AG04449 (cell line): ENCODE measurements around the gene LRRC25.

Experiments
- CTCF ChIA-PET: fragments of 350-600 bp; formaldehyde crosslinking; extraction: SDS; loops from one replicate; lab custom pipeline; 2021; ENCODE audit warnings: antibody characterized with exemption; lab: Yijun Ruan, JAX
- POLR2A ChIA-PET: fragments of 400-600, 350-600 bp; formaldehyde crosslinking; extraction: SDS; loops from one replicate; lab custom pipeline; 2020; ENCODE audit warnings: antibody characterized with exemption, inconsistent platforms; lab: Yijun Ruan, JAX
- DNase-seq: peaks from one replicate; pipeline ENCODE4 v3.0.0-alpha.2; 2010; ENCODE audit warnings: low read depth, low spot score
- H3K4me3 ChIP-seq: 2 replicates; pipeline ENCODE4 v1.5.1; 2011; ENCODE audit warnings: low read depth, mild to moderate bottlenecking, control low read depth, low read length
- TF ChIP-seq, protein P1 (sequence below): IDR thresholded peaks from one replicate; pipeline ENCODE4 v1.5.1; 2011; ENCODE audit warnings: mild to moderate bottlenecking, moderate library complexity, low read length, control low read depth, inconsistent platforms; ENCODE audit not compliant: insufficient read depth; ENCODE audit errors: missing control alignments

The LRRC25 gene

DNA sequence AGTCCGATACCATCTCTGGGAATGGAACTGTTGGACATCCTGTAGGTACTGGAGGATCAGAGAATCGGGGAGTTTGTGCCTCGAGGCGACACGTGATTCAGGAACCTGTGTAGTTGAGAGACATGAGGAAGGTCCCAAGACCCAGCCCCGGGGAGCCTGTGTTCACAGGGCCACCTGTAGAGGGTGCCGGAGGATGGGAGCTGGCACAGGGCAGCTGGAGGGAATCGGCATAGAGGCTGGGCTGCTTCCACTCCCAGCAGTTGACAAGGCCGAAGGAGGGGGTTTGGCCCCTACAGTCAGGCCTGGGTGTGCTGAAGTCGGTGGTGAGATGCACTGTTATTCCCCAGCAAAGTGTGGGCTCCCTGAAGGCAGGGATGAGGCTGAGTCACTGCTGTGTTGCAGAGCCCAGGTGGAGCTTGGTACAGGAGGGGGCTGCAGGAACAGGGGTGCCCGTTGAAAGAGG, 43.0 kb upstream of the LRRC25 start:
- CTCF ChIA-PET: interaction anchor here (0.8 to 2.8 kb wide), 4 partner anchors 10 to 90 kb away, joined by 3 to 27 read pairs (median 4); no protein-coding TSS in a partner anchor
- no peak for DNase-seq
- H3K4me3 ChIP-seq: no peak overlapping the region
- TF ChIP-seq, protein P1, sequence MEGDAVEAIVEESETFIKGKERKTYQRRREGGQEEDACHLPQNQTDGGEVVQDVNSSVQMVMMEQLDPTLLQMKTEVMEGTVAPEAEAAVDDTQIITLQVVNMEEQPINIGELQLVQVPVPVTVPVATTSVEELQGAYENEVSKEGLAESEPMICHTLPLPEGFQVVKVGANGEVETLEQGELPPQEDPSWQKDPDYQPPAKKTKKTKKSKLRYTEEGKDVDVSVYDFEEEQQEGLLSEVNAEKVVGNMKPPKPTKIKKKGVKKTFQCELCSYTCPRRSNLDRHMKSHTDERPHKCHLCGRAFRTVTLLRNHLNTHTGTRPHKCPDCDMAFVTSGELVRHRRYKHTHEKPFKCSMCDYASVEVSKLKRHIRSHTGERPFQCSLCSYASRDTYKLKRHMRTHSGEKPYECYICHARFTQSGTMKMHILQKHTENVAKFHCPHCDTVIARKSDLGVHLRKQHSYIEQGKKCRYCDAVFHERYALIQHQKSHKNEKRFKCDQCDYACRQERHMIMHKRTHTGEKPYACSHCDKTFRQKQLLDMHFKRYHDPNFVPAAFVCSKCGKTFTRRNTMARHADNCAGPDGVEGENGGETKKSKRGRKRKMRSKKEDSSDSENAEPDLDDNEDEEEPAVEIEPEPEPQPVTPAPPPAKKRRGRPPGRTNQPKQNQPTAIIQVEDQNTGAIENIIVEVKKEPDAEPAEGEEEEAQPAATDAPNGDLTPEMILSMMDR: peak; percentile 9
- POLR2A ChIA-PET: no interaction called here

DNA sequence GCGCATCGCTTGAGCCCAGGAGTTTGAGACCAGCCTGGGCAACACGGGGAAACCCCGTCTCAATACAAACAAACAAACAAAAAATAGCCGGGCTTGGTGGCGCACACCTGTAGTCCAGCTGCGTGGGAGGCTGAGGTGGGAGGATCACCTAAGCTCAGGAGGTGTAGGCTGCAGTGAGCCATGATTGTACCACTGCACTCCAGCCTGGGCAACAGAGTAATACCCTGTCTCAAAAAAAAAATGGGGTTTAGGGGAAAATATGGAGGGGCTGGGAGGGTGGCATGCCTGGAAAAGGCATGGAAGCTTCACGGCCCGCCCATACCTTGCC, 42.5 kb upstream of the LRRC25 start:
- CTCF ChIA-PET: interaction anchor here (0.8 to 2.8 kb wide), 3 partner anchors 11 to 14 kb away, joined by 3 to 27 read pairs (median 4); no protein-coding TSS in a partner anchor
- TF ChIP-seq, protein P1: no peak
- no peak for DNase-seq
- POLR2A ChIA-PET: no interaction called here
- H3K4me3 ChIP-seq: no peak overlapping the region

DNA sequence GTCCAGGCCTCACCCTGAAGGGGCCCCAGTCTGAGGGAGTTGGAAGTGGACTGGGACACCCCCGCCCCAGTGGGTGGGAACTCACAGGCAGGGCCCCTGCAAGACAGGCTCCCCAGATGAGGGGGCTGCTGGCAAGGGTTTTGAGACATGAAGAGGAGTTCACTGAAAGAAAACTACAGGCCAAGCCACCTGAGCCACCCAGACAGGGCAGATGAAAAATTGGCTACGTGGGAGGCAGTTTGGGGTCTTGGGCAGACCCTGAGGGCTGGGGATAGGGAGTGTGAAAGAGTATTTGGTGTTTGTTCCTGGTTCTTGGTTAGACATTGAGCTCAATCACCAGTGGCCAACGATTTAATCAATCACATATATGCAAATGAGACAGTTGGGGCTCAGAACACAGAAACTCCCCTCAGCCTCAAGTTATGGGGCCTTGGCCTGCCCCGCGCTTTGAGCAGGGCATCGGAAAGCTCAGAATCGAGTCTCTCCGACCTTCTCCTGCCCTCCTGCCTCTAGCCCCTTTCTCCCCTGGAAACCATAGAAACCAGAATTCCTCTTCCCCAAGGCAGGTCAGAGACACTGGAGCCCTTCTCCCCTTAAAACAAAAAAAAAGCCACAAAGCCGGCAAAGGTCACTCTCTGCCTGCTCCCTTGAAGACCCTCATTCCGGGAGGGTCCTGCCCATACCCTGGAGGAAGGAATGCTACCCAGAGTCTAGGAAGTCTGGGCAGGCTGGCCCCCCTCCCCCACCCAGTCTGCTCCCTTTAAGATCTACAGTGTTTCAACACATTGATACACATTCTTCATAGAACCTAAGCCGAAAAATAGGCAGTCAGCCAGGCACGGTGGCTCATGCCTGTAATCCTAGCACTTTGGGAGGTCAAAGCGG, 41.8 kb upstream of the LRRC25 start:
- POLR2A ChIA-PET: interaction anchor here (0.7 kb wide), 1 partner anchor 8 kb away, joined by 3 read pairs; no protein-coding TSS in a partner anchor
- CTCF ChIA-PET: interaction anchor here (0.8 to 2.8 kb wide), 5 partner anchors 12 to 155 kb away, joined by 3 to 27 read pairs (median 3); no protein-coding TSS in a partner anchor
- DNase-seq: no peak

DNA sequence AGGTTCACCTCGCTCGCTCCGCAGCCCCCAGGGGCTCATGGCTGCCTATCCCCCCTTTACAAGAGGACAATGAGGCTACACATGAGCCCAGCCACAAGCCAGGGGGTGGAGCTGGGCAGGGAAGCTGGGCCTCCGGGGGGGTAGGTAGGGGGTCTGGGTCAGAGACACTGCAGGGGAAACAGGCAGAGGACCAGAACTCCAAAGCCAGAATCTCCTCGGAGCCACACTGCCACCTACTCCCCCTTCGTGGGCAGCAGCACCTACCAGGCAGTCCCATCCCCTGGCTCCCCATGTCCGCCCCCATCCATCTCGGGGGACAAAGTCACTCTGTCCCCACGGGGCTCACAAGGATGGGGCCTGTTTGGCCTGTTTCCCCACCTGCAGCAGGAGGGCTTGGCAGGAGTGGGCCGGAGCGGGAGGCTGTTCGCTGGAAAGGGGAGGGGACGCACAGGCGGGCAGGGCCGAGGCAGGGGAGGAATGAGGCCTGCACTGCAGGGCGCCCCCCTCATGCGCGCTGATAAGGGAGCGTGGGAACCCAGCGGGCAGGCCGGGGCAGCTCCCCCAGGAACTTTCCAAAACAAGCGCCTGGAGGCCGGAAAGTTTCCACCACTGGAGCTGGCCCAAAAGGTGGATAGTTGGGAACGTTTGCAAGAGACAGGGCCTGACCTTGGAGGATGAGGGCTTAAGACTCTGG, 41.1 kb upstream of the LRRC25 start:
- H3K4me3 ChIP-seq: peak overlapping the region; percentile 68
- POLR2A ChIA-PET: interaction anchor here (0.7 kb wide), 1 partner anchor 9 kb away, joined by 3 read pairs; no protein-coding TSS in a partner anchor
- CTCF ChIA-PET: interaction anchor here (0.9 to 2.8 kb wide), 4 partner anchors 12 to 156 kb away, joined by 3 to 27 read pairs (median 4); no protein-coding TSS in a partner anchor
- DNase-seq: no peak
- TF ChIP-seq, protein P1: no peak

More for the DNA sequence above, 41.8 kb upstream of the LRRC25 start:
- no peak overlapping the region for H3K4me3 ChIP-seq
- TF ChIP-seq, protein P1: no peak

DNA sequence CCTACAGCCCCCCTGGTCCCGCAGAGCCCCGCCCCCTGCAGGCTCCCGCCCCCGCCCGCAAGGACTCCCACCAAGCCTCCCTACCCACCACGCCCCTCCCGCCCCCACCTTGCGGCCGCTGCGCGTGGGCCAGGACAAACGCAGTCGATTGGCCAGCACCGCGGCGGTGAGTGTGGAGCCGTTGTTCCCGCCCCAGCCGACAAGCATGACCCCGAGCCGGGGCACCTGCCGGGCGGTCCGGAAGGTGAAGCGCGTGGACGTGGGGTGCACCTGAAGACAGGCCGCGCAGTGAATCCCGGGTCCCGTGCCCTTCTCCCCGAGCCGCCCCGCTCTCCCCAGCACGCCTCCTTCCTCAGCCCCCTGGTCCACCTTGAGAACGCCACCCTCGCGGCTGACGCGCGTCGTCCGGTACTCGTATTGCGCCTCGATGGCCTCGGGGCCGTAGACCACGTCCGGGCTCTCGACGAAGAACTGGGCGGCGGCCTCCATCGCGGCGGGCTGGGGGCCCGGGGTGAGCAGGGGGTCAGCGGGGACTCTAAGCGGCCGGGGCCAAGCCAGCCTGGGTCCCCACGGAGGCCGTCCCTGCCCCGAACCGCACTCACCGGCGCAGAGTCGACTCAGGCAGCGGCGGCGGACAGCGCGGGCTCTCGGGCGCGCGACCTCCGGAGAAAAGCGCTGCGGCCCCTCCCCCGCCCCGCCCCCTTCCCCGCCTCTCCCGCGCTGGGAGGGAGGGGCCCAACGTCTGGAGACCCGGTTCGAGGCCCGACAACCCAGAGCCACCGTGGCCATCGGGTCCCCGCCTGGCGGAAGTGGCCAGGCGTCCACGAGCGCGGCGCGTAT, 40.3 kb upstream of the LRRC25 start, which contains the start of gene ISYNA1:
Gene ISYNA1, minus strand, starts transcription at position 643 of the 840 bp plus-strand sequence. Its CDS starts 154 bp downstream, at position 489.
- H3K4me3 ChIP-seq: peak within 1 kb of the TSS; percentile 68
- ChIA-PET POLR2A (interaction anchor here (1.0 kb wide), 1 partner anchor 11 kb away, joined by 3 read pairs; no protein-coding TSS in a partner anchor), CTCF (no interaction called here)
- DNase-seq: no peak
- TF ChIP-seq, protein P1: no peak
